Spleen (tissue), 11 donors: Measurements from ENCODE around the gene PITPNC1. TPM values are rescaled to one million over a fixed set of nuclear protein-coding genes. Genes with fewer than 3 reads are reported as not detected.

ENCODE experiments used
- DNase-seq: peaks from one replicate; pipeline ENCODE4 v3.0.0-alpha.2; 2020
- H3K27ac ChIP-seq, 8 donors: fragments of 200-600 bp; sonication (generic) in 7 of 8; 1 replicate in 4 of 8; 2 replicates in 4 of 8; pipeline versions ENCODE4 v1.5.0 to v1.8.0; 2016 to 2021; ENCODE audit warnings: inconsistent platforms in 4 of 8, mild to moderate bottlenecking in 4 of 8, moderate library complexity in 1 of 8
- H3K27me3 ChIP-seq, 7 donors: fragments of 200-600 bp; sonication (generic) in 6 of 7; replicated peaks in 1 of 7; 1 replicate in 4 of 7; 2 replicates in 3 of 7; pipeline versions ENCODE4 v1.5.0 to v1.8.0; 2016 to 2021; ENCODE audit warnings: inconsistent platforms in 3 of 7, mild to moderate bottlenecking in 1 of 7
- H3K36me3 ChIP-seq, 6 donors: fragments of 200-600 bp; sonication (generic) in 5 of 6; 1 replicate in 4 of 6; 2 replicates in 2 of 6; pipeline versions ENCODE4 v1.5.0 to v1.8.0; 2016 to 2021; ENCODE audit warnings: inconsistent platforms in 2 of 6
- H3K4me1 ChIP-seq, 6 donors: fragments of 200-600 bp; sonication (generic) in 5 of 6; 1 replicate in 3 of 6; 2 replicates in 3 of 6; pipeline versions ENCODE4 v1.5.0 to v1.8.0; 2016 to 2021; ENCODE audit warnings: inconsistent platforms in 3 of 6
- H3K4me3 ChIP-seq, 8 donors: fragments of 200-600 bp; sonication (generic) in 7 of 8; 1 replicate in 4 of 8; 2 replicates in 4 of 8; pipeline versions ENCODE4 v1.5.0 to v1.8.0; 2016 to 2021; ENCODE audit warnings: inconsistent platforms in 4 of 8, mild to moderate bottlenecking in 4 of 8, moderate library complexity in 2 of 8
- H3K9me3 ChIP-seq, 8 donors: fragments of 200-600 bp; sonication (generic) in 7 of 8; 1 replicate in 4 of 8; 2 replicates in 4 of 8; pipeline versions ENCODE4 v1.5.0 to v1.8.0; 2016 to 2021; ENCODE audit warnings: inconsistent platforms in 4 of 8
- CTCF ChIP-seq, 11 experiments: fragments of 200-600 bp in 7 of 11; fragments of 450-650 bp in 4 of 11; sonication (generic) in 4 of 11; IDR thresholded peaks in 8 of 11; conservative IDR thresholded peaks in 3 of 11; 1 replicate in 7 of 11; 2 replicates in 4 of 11; pipeline versions ENCODE4 v1.4.0 to v1.8.0; 2016 to 2021; ENCODE audit warnings: antibody characterized with exemption in 11 of 11, inconsistent platforms in 4 of 11, mild to moderate bottlenecking in 1 of 11
- POLR2A ChIP-seq, 3 donors: fragments of 450-650 bp; IDR thresholded peaks; one replicate each; pipeline ENCODE4 v1.5.1; 2017; ENCODE audit warnings: antibody characterized with exemption in 3 of 3, mild to moderate bottlenecking in 1 of 3
- POLR2AphosphoS5 ChIP-seq, 3 donors: sonication (generic); formaldehyde crosslinking; IDR thresholded peaks; one replicate each; pipeline ENCODE4 v1.5.1; 2017; ENCODE audit warnings: antibody characterized with exemption in 3 of 3
- WGBS, 5 donors: extraction: QIAGEN DNeasy Blood & Tissue Kit in 3 of 5; methylation state at CpG; one replicate each; pipeline versions ENCODE4 v1.1.5 to v1.1.7; 2013 to 2018; 5-methylcytosine and 5-hydroxymethylcytosine counted together
- intact Hi-C: fragments of 100-400 bp; cut with DNase I; formaldehyde crosslinking; loops from one replicate; pipeline ENCODE4 v1.15.0; 2023; ENCODE audit warnings: low total_unique reads
- polyA plus RNA-seq, 3 donors: library from polyadenylated mRNA; stranded (reverse); fragments of 200-250 nt; gene quantifications; one replicate each; pipeline ENCODE4 v1.2.1, GENCODE V29; 2013
- total RNA-seq, 7 donors: library from RNA; depleted of rRNA in 3 of 7; stranded (reverse); fragments of >200 nt in 3 of 7; fragmentation: NEBNext Ultra II Directional in 4 of 7; extraction: Animal tissue kit (Norgen Biotek cat#: 25700) in 4 of 7; gene quantifications; one replicate each; pipeline versions ENCODE4 v1.1.0 to v1.2.1, GENCODE V29; 2016 to 2021
- donor health status: healthy with polysubstance abuse.
- donor health status: DM: no; HTN: no; CAD: no; lungs with moderate emphysema.
- donor health status: DM: no; HTN: no; CAD: no.
- donor health status: Bipolar disorder and iron deficiency.
- donor health status: healthy.
- donor health status: DM: no; HTN: no; CAD: no.
- donor health status: DM: yes; HTN: yes; CAD: no.

Gene PITPNC1
- total and polyA plus RNA-seq, 10 donors, result 5.8 to 33.8 (median 18.8) TPM

- Histone ChIP-seq H3K4me1 (peaks cover 0 to 50% (median 15%) of the 10 kb centered on the region in 6 donors), H3K9me3 (no peaks in the 10 kb centered on the region), H3K36me3 (no peaks in the 10 kb centered on the region), H3K4me3 (no peak overlapping the region), H3K27ac (peak overlapping the region in 1 of 8 donors; percentile 13), H3K27me3 (no peaks in the 10 kb centered on the region)
- DNase-seq, result no peak
- TF ChIP-seq CTCF (IDR thresholded peaks at IDR 0.05 in 8 of 11, conservative IDR thresholded peaks at IDR 0.05 in 3 of 11), result no peak
- no peak for TF ChIP-seq POLR2A (IDR thresholded peaks at IDR 0.05)
- TF ChIP-seq POLR2AphosphoS5 (IDR thresholded peaks at IDR 0.05), result no peak
- WGBS, 5 donors, result 93 to 96% (median 94%) methylated on average over 9 of the region's 9 CpGs
- intact Hi-C loops, result no loop called here
These were observed 16.8 kb downstream of the PITPNC1 start for GRCh38 chr17:67393809-67394397.

- 63 to 91% (median 81%) methylated on average over 3 of the region's 3 CpGs for WGBS, 5 donors
- Histone ChIP-seq H3K27me3 (no peaks in the 10 kb centered on the region), H3K27ac (peak overlapping the region in 4 of 8 donors; percentile 5 to 74 (median 48)), H3K9me3 (no peaks in the 10 kb centered on the region), H3K4me3 (no peak overlapping the region), H3K4me1 (peaks cover 5 to 57% (median 26%) of the 10 kb centered on the region in 6 donors), H3K36me3 (no peaks in the 10 kb centered on the region)
- TF ChIP-seq POLR2A (IDR thresholded peaks at IDR 0.05) (no peak), POLR2AphosphoS5 (IDR thresholded peaks at IDR 0.05) (no peak), CTCF (IDR thresholded peaks at IDR 0.05 in 8 of 11, conservative IDR thresholded peaks at IDR 0.05 in 3 of 11) (no peak)
- intact Hi-C loops, result no loop called here
- DNase-seq, result no peak
These were observed 22.6 kb downstream of the PITPNC1 start for GRCh38 chr17:67399676-67400075.

- Histone ChIP-seq H3K9me3 (no peaks in the 10 kb centered on the region), H3K27me3 (no peaks in the 10 kb centered on the region), H3K36me3 (no peaks in the 10 kb centered on the region), H3K4me1 (peaks cover 5 to 61% (median 26%) of the 10 kb centered on the region in 6 donors), H3K4me3 (no peak overlapping the region), H3K27ac (peak overlapping the region in 6 of 8 donors; percentile 5 to 74 (median 36))
- TF ChIP-seq POLR2A (IDR thresholded peaks at IDR 0.05), result no peak
- no peak for TF ChIP-seq CTCF (IDR thresholded peaks at IDR 0.05 in 8 of 11, conservative IDR thresholded peaks at IDR 0.05 in 3 of 11)
- TF ChIP-seq POLR2AphosphoS5 (IDR thresholded peaks at IDR 0.05), result no peak
- no peak for DNase-seq
- 18 to 30% (median 22%) methylated on average over 6 of the region's 6 CpGs for WGBS, 5 donors
- intact Hi-C loops, result no loop called here
These were observed 23.1 kb downstream of the PITPNC1 start for GRCh38 chr17:67400193-67400592.

- Histone ChIP-seq H3K27me3 (no peaks in the 10 kb centered on the region), H3K4me3 (no peak overlapping the region), H3K9me3 (no peaks in the 10 kb centered on the region), H3K36me3 (no peaks in the 10 kb centered on the region), H3K4me1 (peaks cover 5 to 61% (median 26%) of the 10 kb centered on the region in 6 donors), H3K27ac (peak overlapping the region in 6 of 8 donors; percentile 32 to 81 (median 62))
- TF ChIP-seq POLR2A (IDR thresholded peaks at IDR 0.05) (no peak), CTCF (IDR thresholded peaks at IDR 0.05 in 8 of 11, conservative IDR thresholded peaks at IDR 0.05 in 3 of 11) (no peak), POLR2AphosphoS5 (IDR thresholded peaks at IDR 0.05) (no peak)
- intact Hi-C loops, result no loop called here
- DNase-seq, result no peak
- 88 to 95% (median 92%) methylated on average over 9 of the region's 9 CpGs for WGBS, 5 donors
These were observed 24.0 kb downstream of the PITPNC1 start for GRCh38 chr17:67401106-67401505.
